GM18520 (cell line): ENCODE data around the gene MAPKBP1.

Experiments used
- ATAC-seq: cut with Tn5 transposase; IDR thresholded peaks from one replicate; pipeline ENCODE4 v1.9.1; 2021; ENCODE audit not compliant: unreplicated experiment

The MAPKBP1 gene

GRCh38 chr15:41780727-41781126, 6.4 kb downstream of the MAPKBP1 start:
- no peak for ATAC-seq

GRCh38 chr15:41782371-41783282, 8.3 kb downstream of the MAPKBP1 start:
- no peak for ATAC-seq

- ATAC-seq: no peak
Measured at GRCh38 chr15:41783296-41783695, 9.0 kb downstream of the MAPKBP1 start.

GRCh38 chr15:41788262-41788661, 14.0 kb downstream of the MAPKBP1 start:
- ATAC-seq: no peak

DNA sequence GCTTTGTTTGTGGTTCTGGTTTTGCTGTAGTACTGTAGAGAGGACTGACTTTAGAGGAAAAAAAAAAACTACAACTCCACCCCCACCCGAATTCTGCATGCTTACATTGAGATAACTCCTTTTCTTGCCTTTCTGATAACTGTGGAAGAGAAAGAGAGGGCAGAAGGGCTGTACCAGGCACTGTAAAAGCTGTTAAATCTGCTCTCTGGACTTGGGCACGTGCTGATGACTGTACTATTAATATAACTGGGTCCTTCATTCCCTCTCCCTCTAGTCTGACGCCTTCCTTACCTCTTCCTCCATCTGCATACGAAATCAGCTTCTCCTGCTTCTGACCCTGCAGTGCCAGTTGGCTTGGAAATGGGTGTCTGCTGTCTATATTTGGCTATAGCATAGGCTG, 15.0 kb downstream of the MAPKBP1 start:
- no peak for ATAC-seq

GRCh38 chr15:41789662-41790061, 15.4 kb downstream of the MAPKBP1 start:
- no peak for ATAC-seq

GRCh38 chr15:41790169-41790568, 15.9 kb downstream of the MAPKBP1 start:
- ATAC-seq: no peak

DNA sequence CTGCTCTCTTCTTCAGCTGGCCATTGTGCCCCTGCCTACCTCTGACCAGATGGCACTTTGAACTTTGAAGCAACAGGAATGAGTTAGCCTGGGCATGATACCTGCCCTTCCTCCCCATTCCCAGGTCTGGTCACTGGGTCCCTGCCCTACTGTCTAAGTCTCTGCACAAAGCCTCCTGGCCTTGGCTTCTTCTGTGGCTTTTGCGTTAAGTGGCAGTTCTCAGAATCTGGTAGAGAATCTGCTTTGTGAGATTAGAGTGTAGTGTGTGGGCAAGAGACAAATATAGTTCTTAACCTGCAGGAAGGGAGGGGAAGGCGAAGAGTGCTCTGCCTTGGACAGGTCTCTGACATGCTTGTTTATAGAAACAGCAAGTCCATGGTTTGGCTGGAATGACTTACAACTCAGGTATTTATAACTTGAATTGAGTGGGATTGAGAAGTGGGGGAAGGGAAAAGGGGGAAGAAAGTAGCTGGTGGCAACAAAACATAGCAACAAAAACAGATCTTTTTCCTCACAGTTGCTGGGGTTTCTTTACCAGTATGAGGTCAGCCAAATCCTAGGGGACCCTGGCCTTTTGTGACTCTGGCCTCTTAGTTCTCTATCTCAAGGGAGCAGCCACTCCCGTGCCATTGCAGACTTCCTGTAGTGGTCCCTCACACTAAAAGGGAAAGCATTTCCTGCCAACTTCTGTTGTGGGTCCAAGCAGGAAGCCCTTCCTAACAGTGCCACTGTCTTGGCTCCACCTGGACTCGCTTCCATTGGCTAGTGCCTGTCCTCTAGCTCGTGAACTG, 16.7 kb downstream of the MAPKBP1 start:
- ATAC-seq: no peak

DNA sequence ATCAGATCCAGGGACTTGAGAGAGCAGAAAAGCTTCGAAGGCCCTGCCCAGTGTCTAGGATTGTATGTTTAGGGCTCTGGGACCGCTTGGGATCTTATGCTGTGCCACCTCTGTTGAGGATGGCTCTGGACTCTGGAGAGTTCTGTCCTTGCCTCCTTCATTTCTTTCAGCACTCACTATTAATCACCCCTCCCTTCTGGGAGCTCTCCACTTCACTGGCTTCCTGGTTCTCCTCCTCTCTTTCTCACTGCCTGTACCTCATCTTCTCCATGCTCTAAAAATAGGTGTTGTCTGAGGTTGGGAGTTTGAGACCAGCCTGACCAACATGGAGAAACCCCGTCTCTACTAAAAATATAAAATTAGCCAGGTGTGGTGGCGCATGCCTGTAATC, 17.3 kb downstream of the MAPKBP1 start:
- no peak for ATAC-seq

- no peak for ATAC-seq
Measured at GRCh38 chr15:41792000-41792637, 17.8 kb downstream of the MAPKBP1 start.

- ATAC-seq: no peak
Measured at GRCh38 chr15:41794081-41794480, 19.8 kb downstream of the MAPKBP1 start.

DNA sequence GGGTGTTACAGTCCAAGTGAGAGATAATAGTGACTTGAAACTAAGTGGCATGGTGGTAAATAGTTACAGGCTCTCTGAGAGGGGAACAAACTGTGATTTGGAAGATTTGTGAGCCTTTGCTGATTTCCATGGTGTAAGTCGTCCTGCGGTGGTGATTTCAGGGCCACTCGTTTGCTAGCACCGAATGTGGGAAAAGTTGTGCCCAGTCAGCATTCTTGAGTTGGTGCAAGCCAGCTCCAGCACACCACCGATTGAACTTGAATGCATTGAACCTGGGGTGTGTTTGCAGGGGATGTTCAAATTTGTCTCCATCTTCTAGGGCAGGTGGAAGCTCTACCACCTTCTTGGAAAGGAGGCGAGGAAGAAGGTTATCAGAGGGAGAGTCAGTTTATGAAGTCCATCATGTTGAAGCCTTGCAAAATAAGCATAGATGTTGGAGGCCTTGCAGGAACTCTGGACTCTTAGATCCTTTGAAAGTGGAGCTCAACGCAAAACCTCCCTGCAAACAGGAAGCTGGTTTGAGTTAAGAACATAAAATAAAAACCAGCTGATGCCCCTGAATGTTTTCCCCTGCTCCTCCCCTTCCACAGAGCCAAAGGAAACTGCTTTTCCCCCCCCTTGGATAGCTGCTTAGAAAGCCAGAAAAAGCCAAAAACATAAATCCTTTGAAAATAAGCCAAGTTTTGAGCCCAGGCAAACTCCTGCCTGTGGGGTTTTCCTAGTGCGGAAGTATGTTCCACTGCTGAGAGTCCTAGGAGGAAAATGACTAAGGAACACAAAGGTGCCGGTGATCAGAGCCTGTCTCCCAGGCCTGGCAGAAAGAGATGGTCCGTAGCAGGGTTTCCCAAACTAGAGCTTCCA, 21.9 kb downstream of the MAPKBP1 start:
- no peak for ATAC-seq

- ATAC-seq: no peak
Measured at GRCh38 chr15:41797201-41797944, 23.1 kb downstream of the MAPKBP1 start.

- ATAC-seq: no peak
Measured at GRCh38 chr15:41798607-41799487, 24.6 kb downstream of the MAPKBP1 start.

DNA sequence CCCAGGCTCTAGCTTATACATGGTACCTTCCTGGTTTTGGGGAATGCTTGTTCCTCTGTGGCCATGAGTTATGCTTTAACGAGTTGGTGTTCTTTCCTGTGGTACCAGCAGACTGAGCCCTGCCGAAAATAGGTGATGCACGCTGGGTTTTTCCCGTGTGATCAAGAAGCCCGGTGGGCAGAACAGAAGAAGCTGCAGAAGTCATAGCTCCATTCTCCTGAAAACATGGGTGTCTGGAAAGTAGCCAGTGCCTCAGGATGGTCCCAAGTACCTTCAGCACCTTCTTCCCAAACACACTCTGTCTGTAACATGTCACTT, 25.2 kb downstream of the MAPKBP1 start:
- ATAC-seq: no peak

GRCh38 chr15:41801185-41801584, 26.9 kb downstream of the MAPKBP1 start:
- ATAC-seq: no peak

DNA sequence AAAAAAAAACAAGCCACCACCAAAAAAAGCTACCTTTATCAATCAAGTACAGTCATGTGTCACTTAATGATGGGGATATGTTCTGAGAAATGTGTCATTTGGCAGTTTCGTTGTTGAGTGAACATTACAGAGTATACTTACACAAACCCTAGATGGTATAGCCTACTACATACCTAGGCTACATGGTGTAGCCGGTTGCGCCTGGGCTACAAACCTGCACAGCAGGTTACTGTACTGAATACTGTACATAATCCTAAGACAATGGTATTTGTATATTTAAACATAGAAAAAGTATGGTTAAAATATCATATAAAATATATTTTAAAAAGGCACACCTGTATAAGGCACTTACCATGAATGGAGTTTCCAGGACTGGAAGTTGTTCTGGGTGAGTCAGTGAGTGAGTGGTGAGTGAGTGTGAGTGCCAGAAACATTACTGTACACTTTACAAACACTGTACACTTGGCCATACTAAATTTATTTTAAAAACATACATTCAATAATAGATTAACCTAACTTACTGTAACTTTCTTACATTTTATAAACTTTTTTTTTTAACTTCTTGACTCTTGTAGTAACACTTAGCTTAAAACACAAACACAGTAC, 27.7 kb downstream of the MAPKBP1 start:
- no peak for ATAC-seq

- no peak for ATAC-seq
Measured at GRCh38 chr15:41804361-41804760, 30.1 kb downstream of the MAPKBP1 start.
